Measurements from ENCODE around the gene CTSH.

Gene CTSH

DNA sequence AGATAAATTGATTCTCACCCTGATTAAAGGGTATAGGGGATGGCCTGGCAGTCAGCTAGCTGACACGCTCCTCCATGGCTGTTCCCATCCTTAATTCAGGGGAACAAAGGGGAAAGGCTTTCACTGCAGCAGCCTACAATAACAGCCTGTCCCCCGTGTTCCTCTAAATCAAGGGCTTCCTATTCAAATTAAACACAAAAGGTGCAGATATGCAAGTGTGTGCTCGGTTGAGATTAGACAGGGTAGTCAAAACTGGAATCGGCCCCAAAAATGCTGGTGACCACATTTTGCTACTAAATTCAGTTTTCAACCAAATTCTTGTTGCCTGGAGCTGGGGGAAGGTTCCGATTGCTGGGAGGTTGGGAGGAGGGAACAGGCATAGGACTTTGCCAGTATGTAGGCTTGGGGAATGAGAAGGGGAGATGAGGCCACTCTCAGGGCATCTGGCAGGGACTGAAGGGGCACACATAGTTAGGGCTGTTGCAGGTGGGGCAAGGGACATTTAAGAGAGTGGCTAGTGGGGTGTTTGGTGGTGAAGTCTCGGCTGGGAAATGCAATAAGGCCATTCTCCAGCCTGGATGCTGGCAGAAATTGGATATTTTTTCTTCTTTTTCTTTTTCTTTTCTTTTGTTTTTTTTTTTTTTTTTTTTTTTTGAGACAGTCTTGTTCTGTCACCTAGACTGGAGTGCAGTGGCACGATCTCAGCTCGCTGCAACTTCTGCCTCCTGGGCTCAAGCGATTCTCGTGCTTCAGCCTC, 32.9 kb upstream of the CTSH start:
- DNase-seq (ENCODE audit: low read depth): no peak

DNA sequence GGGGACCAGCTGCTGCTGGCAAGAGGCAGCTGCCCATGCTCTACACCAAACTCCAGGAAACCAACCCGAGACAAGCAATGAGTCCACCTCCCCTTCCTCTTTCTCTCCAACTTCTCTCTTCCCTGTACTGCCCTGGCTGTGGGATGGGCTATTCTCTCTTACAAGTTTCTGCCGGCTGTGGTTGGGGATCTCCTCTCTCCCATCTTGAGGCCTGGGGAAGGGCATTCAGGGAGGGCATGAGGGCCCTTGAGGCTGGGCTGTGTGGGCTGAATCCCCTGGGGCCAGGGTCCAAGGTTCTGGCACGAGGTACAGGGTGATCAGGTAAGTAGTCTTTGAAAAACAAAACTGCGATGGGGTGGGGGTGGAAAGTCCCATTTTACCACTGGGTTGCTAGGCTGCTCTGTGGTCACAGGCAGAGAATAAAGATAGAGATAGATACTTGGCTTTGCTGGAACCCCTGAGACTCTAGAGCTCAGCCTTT, 32.3 kb upstream of the CTSH start:
- DNase-seq (ENCODE audit: low read depth): no peak

DNA sequence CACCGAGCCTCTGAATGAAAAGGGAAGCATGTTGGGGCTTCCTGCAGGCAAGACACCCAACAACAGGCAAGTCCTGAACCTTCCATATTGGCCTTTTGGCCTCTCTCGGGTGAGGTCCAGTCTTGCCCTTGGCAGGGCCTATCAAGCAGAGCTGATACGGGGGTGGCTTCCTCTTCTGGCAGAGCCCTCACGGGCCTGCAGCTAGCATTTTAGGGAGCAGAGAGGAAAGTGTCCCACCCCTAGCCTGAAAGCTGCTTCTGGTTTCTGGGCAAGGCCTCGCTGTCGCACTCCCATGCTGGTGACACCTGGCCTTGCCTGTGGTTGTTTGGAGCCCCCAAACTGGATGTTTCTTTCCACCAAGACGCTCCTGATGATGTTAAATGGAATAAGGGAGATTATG, 31.8 kb upstream of the CTSH start:
- DNase-seq (ENCODE audit: low read depth): no peak

DNA sequence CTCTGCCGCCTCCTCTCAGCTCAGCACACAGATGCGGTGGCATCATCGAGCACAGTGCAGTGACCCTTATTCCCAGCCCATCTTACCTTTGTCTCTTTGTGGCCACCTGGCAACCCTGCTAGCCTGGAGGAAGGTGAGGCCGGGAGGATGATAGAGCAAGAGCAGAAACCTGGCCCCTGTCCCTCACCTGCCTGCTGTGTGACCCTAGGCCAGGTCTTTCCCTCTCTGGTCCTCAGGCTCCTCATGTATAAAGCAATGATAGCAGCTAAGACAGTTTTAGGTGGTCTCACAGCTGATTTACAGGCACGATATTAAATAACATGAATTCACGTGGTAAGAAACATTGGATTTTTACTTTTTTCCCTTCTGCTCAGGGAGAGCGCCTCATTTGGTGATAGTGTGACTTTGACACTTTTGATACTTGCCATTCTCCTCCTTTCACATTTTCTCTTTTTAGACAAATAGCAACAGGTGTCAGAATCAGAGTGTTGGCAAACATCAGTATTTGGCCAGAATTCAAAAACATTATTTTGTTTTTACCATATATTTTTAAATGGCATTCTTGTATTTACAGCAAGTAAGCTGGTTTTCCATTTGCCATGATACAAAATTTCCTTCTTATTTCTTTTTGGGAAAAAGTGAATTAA, 29.5 kb upstream of the CTSH start:
- DNase-seq (ENCODE audit: low read depth): no peak

DNA sequence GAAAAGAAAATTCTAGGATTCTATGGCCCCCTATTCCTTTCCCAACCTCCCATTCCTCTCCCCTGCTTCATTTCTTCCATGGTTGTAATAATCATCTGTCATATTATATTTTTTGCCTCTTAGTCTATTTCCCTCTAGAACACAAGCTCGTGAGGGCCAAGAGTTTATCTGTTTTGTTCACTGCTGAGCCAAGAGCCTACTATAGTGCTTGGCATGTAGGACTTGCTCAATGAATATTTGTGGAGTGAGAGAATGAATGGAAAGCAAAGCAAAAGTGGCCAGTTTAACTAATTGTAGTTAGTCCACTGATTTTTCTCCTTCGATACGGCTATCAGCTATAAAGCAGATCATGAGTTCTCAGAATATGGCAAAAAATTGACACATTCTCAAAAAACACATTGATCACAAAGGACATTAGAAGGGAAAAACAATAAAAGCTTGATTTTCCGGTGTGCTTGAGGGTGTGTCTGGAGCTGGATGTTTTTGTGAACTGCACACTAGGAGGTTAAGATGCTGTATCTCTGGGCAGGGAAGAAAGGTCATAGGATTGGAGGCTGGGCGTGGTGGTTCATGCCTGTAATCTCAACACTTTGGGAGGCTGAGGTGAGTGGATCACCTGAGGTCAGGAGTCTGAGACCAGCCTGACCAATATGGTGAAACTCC, 25.0 kb upstream of the CTSH start:
- DNase-seq (ENCODE audit: low read depth): no peak

DNA sequence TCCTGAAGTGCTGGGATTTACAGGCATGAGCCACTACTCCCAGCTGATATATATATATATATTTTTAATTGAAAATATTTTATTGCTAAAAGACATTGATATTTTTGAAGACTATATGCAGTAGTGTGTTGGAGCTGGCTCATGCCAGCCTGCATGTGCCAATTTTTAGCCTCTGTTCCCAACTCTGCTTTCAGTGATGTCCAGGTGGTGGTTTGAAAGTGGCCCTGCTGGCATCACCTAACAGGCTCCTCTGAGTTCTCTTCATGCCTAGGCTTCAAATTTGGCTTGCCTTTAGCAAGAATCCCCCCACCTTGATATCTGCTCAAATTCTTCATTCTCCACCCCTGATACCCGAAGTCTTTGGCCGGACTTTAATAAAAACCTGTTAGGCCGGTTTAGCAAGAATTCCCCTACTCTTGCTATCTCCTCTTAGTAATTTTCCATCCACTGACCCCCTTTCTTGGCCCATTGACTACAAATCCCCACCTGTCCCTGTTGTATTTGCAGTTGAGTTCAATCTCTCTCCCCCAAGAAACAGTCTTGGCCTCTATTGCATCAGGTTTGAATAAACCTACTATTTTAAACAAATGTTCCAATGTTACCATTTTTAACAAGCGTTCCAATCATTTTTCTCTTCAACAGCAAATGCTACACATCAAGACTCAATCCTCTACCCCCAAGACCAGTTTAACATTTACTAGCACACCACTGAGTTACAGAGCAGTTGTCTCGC, 23.9 kb upstream of the CTSH start:
- no peak for DNase-seq (ENCODE audit: low read depth)

DNA sequence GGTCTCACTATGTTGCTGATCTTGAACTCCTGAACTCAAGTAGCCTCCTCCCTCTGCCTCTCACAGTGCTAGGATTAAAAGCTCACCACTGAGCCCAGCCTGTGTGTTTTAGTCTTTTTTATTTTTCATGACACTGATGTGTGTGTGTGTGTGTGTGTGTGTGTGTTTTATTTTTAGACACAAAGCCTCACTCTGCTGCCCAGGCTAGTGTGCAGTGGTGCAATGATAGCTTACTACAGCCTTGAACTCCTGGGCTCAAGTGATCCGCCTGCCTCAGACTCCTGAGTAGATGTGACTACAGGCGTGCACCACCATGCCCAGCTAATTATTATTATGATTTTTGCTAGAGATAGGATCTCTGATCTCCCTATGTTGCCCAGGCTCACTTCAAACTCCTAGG, 23.3 kb upstream of the CTSH start:
- DNase-seq (ENCODE audit: low read depth): no peak

DNA sequence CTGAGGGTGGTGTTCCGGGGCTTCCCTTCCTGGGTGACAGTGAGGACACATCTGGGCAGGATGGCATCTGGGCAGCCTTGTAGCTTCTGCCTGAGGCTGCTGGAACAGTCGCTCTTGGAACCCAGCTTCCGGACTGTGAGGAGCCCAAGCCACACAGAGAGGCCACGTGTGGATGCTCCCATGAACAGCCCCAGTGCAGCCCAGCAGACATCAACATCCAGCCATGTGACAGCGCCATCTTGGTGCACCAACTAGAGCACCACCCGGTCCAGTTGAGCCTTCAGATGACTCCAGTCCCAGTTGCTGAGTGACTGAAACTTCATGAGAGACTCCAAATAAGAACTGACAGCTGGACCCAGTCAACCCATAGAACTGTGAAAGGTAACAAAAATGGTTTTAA, 15.5 kb upstream of the CTSH start:
- no peak for DNase-seq (ENCODE audit: low read depth)

DNA sequence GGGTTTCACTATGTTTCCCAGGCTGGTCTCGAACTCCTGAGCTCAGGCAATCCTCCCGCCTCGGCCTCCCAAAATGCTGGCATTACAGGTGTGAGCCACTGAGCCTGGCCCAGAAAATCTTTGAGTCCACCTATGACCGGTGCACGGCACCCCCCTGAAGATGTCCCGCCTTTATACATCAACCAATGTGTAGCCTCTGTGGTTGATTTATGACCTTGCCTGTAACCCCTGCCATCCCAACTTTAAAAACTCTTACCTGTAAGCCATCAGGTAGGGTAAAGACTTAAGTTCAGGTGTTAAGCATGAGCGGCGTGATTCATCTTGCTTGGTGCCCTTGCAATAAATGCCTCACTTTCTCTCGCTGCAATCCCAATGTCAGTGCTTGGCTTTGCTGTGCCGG, 14.5 kb upstream of the CTSH start:
- no peak for DNase-seq (ENCODE audit: low read depth)

DNA sequence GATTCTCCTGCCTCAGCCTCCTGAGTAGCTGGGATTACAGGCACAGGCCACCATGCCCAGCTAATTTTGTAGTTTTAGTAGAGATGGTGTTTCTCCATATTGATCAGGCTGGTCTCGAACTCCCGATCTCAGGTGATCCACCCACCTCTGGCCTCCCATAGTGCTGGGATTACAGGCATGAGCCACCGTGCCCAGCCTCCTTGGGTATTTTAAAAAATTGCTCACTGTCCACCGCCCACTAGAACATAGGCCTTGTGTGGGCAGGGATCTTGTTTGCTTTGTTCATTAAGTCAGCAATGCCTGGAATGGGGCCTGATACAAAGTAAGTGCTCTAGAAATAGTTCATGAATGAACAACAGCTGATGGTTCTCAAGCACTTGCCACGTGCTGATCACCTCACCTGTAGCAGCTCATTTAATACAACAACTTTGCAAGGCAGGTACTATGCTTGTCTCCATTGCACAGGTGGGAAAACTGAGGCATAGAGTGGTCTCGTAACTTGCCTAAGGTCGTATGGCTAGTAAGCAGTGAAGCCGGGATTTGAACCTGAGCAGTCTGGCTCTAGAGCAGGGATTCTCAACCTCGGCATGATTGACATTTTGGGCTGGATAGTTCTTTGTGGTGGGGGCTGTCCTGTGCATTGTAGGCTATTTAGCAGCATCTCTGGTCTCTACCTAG, 12.7 kb upstream of the CTSH start:
- no peak for DNase-seq (ENCODE audit: low read depth)

DNA sequence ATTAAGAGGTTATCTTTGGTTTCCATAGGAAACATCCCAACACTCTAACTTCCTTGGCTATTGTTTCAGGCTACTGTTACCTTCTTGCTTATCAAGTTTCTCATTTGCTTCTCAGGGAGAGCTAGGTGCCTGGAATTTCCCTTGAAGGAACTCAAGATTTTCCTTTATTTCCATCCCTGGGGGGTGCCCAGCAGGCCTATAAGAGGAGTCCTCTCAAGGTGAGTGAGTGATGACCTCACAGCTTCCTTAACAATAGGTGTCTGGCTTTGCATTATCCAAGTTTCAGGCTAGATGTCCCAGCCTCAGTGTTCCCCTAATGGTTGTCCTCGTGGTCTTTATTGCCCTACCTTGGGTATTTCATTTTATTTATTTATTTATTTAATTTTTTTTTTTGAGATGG, 12.1 kb upstream of the CTSH start:
- no peak for DNase-seq (ENCODE audit: low read depth)

DNA sequence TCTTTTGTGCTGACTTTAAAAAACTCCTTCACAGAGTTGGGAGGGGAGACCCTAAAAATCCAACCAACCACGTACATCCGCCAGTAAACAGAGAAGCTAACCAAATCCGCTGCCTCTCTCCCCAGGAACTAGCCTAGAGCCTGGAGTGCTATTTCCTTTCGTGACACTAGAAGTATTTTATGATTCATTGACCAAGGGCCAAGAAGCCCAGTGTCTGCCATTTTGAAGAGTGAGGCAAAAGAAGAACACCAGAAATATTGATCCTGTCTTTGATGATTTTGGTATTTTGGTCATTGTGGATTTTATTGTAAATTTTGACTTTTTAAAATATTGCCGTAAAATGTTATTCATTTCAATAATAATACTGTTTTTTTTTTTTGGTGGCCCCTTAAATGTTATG, 10.5 kb upstream of the CTSH start:
- no peak for DNase-seq (ENCODE audit: low read depth)

DNA sequence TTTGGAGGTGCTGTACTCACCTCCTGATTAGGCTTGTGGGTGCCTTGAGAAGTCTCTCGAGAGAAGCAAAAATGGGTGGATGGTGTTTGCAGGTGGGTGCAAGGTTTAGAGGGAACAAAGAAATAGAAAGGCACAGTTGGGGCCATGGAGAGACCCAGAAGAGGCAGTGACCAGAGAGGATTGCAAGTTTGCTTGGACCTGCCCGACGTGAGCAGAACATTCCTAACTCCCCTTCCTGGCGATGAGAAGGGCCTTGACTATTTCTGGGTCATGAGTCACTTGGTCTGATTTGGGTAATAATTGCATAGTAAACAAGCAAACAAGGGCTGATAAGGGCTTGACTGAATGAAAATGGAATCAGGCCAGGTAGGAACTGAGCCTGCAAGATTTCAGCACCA, 7.0 kb upstream of the CTSH start:
- no peak for DNase-seq (ENCODE audit: low read depth)

DNA sequence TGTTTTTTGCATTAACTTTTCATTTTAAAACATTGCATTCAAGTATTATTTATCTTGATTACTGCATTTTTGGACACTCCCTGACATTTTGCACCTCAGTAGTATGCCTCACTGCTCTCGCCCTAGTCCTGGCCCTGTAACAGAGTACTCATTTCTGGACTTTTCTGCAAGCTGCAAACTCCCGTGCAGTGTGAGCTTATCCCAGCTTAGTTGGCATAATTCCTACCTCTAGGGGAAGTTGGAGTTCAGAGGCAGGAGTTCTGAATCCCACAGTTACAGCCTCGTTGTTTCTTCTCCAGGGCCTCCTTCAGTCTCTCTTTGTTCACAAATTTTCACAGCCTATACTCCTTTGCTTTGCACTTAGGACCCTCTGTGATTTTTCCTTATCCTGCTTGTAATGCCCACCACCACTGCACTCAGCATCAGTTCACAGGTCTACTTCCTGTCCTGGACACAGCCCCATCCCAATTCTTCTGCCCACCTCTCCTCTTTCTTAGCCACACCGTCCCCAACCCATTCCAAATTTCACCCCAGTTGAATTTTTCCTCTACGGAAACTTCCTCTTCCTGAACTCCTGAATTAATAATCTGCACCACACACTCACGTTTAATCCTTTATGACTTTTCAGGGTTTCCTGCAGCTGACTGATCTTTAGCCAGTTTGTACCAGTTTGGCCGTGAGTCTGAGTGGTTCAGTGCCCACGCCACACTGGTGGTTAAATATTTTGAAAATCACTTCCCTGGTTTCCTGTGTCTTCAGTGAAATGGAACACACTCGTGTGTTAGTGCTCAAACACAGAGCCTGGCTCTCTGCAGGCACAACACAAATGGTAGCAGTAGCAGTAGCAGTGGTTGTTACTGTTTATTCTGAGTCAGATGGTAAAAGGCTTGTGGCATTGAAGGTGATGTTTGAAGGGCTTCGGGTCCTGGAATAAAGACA, 6.3 kb upstream of the CTSH start:
- no peak for DNase-seq (ENCODE audit: low read depth)

DNA sequence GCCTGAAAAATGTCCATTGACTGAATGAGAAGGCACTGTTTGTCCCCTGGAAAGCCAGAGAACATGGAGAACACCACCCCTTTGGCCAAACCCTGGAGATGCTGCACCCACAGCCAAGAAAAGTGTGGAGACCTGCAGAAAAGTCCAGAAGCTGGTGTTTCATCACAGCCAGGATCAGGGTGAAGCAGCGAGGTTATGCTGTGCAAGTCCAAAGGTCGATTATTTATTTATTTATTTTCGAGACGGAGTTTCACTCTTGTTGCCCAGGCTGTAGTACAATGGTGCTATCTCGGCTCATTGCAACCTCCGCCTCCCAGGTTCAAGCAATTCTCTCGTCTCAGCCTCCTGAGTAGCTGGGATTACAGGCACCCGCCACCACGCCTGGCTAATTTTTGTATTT, 5.5 kb upstream of the CTSH start:
- no peak for DNase-seq (ENCODE audit: low read depth)

DNA sequence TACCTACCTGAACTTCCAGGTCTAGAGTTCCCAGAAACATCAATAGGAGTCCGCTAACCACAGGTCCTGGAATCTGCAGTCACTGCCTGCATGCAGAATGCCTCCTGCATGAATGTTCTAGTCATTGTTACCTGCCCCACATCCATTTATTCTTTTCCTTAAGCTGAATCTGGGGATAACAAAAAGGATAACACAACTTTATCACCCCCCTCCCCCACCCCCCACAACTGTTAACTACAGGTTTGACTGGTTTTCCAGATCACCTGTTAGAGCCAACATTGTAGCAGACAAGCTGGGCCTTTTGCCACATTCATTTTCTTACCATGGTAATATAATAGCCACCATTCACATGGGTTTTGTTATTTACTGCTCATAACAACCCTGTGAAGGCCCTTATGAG, 4.6 kb upstream of the CTSH start:
- DNase-seq (ENCODE audit: low read depth): no peak

DNA sequence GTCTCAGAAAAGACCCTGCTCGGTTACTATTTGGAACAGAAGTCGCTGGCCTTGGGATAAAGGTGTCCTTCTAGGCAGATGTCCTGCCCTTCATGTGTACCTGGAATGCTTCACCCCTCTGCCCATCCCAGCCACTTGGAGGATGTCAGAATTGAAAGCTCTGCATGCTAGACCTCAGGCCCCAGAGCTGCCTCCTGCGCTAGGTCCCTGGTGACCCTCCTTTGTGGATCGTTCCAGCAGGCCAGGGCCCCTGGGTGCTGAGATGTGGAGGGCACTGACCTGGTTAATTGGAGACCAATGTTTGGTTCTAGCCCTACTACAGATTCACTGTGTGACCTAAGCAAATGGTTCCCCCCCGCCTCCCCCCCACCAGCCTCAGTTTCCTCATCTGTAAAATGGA, 2.7 kb upstream of the CTSH start:
- DNase-seq (ENCODE audit: low read depth): no peak

DNA sequence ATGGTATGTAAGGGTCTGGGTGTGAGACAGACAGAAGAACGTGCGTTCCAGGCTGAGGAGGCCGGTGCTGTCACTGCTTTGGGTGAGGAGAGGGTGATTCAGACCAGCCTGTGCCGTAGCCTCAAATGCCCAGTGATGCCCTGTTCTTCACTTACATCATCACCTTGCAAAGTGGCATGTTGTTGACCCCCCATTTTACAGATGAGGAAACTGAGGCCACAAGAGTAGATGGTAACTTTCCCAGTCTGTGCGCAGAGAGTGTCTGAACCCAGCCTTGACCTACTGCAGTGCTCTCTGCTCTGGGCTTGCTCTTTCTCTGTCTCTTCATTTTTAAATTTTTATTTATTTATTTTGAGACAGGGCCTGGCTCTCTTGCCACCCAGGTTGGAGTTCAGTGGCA, 1.6 kb upstream of the CTSH start:
- no peak for DNase-seq (ENCODE audit: low read depth)

DNA sequence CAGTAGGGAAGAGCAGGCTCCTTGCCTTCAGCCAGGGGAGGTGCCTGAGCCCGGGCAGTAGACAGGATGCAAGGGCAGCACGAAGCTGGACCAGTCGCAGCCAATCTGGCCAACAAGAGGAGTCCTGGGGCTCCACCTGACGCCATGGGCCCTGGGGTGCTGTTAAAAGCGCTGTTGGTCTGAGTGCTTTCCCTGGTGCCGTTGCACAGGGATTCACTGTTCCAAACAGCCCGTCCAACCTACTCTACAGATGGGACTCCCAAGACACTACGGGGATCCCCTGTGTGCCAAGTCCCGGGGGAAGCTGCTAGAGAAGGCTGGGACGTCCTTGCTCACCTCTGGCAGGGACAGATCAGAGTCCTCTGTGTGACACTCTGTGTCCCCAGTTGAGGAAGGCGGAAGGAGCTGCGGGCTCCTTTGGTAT, 632 bp downstream of the CTSH start:
- no peak for DNase-seq (ENCODE audit: low read depth)

DNA sequence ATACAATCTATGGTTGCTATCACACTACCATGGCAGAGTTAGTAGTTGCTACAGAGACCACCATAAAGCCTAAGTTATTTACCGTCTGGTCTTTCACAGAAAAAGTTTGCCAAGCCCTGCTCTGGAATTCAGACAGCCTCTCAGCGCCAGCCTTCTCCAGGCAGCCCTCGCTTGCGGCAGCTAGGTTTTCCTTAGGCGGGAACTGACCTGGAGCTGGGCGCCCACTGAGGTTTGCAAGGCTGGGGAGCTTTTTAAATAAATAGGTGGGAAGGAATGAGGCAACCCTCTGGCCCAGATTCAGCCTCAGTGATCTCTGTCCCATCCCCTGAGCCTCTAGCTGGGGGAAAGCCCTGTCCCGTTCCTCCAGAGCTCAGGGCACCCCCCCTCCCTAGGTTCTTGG, 1.2 kb downstream of the CTSH start:
- no peak for DNase-seq (ENCODE audit: low read depth)

DNA sequence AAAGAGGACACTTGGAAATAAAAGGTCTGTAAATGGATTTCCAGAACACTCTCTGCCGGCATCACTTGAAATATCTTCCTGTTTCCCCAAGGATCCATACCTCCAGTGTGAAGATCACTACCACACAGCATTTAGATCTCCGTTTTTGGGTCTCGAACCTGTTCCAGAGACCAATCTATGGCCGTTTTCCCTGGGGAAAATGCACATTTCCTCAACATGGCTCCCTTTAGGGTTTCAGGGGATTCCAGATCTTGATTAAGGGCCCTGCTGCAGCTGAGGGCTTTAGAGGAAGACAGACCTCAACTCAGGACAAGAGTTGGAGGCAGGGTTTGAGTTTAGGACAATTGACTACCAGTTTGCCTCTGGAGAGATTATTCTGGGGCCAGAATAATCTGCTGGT, 2.1 kb downstream of the CTSH start:
- no peak for DNase-seq (ENCODE audit: low read depth)
